NB4 (cell line): ENCODE measurements around the gene NIN.
A peak's percentile ranks its signal among the peaks of the same experiment; 100 is the strongest.

Source experiments
- DNase-seq: peaks from one replicate; pipeline ENCODE4 v3.0.0; 2010; ENCODE audit warnings: low read depth
- H3K4me3 ChIP-seq: one replicate; pipeline ENCODE4 v1.5.1; 2011; ENCODE audit warnings: mild to moderate bottlenecking, low read depth, low read length, moderate library complexity
- MYC ChIP-seq: IDR thresholded peaks from 2 replicates; pipeline ENCODE4 v1.6.1; 2011; ENCODE audit warnings: low read depth, low read length
- POLR2A ChIP-seq: IDR thresholded peaks from 2 replicates; pipeline ENCODE4 v1.6.1; 2011; ENCODE audit warnings: mild to moderate bottlenecking; ENCODE audit not compliant: insufficient read length; ENCODE audit errors: extremely low read depth
- TF ChIP-seq, protein P1 (sequence below): IDR thresholded peaks from one replicate; pipeline ENCODE4 v1.5.1; 2012; ENCODE audit warnings: low read depth, low read length
- TF ChIP-seq, protein P2 (sequence below): IDR thresholded peaks from 2 replicates; pipeline ENCODE4 v1.6.1; 2011; ENCODE audit warnings: low read depth, low read length

NIN gene

DNA sequence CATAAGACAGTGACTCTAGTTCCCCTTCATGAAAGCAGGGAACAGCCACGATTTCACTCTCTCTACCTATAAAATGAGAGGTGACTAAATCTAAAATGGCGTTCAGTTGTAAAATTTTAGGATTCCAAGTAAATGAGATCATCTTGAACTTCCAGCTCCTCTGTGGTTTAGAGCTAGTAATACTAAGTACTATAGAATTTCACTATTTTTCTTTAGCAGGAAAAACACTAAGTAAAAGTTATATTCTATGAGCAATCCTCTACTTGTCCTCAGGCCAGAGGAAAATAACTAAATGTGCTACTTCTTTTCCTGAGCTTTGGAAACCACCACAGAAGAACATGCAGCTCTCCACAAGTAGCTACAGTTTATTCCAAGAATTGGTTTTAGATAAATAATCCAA is 55.6 kb downstream of the NIN start:
- DNase-seq: no peak
- H3K4me3 ChIP-seq: no peak overlapping the region
- no peak for TF ChIP-seq POLR2A

DNA sequence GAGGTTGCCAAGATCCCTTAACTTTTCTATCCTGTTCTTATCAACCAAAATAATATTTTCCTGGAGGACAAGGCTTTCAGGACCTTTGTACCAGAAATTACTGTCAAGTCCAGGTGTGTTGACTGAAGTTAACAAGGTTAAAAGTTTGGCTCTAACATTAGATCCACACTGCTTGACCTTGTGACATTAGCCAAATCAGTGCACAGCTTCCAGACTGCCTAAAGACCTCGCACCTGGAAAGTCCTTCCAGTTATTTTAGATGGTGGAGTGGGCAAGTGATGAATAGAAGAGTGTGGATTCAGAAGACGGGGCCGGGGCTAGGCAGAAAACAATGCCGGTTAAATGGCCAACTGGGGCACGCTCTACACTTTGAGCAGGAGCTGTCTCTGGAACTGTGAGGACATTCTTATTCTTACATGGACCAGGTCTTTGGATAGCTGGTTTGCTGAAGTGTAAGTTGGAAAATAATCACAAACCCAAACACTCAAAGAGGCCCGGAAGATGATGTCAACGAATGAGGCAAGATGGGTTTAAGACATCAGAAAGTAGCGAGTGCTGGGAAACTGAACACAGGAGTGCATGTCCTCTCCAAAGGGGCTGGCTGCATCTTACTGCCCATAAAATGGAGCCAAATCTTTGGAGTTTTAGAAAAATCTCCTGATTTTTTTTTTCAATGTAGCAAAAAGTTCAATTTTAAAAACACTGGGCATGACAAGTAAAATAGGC is 56.3 kb downstream of the NIN start:
- no peak overlapping the region for H3K4me3 ChIP-seq
- no peak for DNase-seq
- TF ChIP-seq, protein P1, sequence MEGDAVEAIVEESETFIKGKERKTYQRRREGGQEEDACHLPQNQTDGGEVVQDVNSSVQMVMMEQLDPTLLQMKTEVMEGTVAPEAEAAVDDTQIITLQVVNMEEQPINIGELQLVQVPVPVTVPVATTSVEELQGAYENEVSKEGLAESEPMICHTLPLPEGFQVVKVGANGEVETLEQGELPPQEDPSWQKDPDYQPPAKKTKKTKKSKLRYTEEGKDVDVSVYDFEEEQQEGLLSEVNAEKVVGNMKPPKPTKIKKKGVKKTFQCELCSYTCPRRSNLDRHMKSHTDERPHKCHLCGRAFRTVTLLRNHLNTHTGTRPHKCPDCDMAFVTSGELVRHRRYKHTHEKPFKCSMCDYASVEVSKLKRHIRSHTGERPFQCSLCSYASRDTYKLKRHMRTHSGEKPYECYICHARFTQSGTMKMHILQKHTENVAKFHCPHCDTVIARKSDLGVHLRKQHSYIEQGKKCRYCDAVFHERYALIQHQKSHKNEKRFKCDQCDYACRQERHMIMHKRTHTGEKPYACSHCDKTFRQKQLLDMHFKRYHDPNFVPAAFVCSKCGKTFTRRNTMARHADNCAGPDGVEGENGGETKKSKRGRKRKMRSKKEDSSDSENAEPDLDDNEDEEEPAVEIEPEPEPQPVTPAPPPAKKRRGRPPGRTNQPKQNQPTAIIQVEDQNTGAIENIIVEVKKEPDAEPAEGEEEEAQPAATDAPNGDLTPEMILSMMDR: no peak
- TF ChIP-seq MYC (no peak), POLR2A (no peak)
- TF ChIP-seq, protein P2, sequence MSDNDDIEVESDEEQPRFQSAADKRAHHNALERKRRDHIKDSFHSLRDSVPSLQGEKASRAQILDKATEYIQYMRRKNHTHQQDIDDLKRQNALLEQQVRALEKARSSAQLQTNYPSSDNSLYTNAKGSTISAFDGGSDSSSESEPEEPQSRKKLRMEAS: no peak

DNA sequence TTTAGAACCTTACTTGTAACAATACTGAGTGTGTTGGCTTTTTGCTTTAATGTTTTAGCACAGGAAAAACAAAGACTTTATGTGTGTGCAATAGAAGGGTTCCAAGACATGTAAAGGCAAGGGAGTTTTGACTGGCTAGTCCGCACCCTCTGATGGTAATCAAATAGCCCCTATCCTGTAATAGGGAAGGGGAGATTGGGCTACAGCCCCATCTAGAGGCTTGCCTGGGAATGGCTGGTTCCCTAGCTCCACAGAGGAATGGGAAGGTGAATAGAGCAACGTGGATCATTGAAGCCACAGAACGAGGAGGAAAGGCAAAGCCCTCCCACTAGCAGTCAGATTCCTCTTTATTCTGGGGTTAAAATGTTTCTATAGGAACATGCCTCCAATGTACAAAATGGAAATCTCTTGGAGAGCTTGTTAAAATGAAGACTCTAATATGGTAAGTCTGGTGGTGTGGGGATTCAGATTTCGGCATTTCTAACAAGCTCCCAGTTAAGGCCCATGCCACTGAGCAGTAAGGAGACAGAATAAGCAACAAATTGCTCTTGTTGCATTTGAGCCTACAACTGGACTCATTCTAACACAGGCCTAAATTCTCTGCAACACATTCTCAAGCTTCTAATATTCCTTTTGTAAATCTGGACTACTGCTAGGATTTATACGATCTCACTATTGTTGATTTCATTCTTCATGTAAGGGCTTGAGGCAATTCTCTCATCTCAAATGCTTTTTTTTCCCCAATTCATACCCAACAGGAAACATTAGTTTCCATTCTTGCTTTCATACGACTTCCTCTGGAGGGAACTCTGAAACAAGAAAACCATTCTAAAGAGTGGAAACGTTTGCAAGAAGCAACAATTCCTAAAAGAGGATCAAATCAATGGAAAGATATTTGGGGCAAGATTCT is 57.1 kb downstream of the NIN start:
- TF ChIP-seq, protein P1: peak; percentile 75
- TF ChIP-seq, protein P2: no peak
- no peak overlapping the region for H3K4me3 ChIP-seq
- peak; percentile 31 for DNase-seq

DNA sequence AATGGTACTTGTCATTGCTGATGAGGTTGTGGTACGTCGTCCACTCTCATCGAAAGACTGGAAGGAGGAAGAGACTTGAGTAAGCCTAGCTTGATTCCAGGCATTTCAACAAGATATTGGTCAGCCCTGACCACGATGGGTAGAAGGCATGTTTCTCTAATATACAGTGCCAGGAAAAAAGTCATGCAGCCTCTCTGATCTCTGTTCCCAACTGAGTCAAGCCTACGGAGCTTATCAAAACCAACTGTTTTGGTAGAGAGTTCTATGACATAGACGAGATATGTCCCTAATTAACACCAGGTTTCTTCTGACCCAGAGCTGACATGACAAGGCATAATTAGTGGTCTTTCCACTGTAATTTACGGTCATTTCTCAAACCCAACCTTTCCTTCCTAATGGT is 58.5 kb downstream of the NIN start:
- no peak for TF ChIP-seq POLR2A
- TF ChIP-seq, protein P1: no peak
- no peak for TF ChIP-seq MYC
- TF ChIP-seq, protein P2: no peak
- H3K4me3 ChIP-seq: no peak overlapping the region
- DNase-seq: no peak

DNA sequence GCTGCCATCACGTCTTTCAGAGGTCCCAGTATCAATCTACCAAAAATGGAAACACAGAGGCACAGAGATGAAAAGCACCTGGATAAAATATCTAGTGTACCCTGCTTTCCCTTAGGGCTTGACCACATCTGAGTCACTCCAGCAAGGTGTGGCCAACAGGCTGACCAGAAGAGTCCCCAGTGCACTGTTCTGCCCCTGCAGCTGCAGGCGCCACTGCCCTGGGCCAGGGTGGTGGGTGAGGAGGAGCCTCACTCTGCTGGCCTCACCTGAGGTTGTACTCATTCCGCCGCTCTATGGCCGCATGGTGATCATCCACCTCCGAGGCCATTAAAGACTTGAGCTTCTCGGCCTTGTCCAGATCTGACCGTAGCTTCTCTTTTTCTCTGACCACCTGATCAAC is 60.4 kb downstream of the NIN start:
- H3K4me3 ChIP-seq: no peak overlapping the region
- DNase-seq: no peak
- TF ChIP-seq POLR2A: no peak
- no peak for TF ChIP-seq MYC
- TF ChIP-seq, protein P1: no peak
- TF ChIP-seq, protein P2: no peak

DNA sequence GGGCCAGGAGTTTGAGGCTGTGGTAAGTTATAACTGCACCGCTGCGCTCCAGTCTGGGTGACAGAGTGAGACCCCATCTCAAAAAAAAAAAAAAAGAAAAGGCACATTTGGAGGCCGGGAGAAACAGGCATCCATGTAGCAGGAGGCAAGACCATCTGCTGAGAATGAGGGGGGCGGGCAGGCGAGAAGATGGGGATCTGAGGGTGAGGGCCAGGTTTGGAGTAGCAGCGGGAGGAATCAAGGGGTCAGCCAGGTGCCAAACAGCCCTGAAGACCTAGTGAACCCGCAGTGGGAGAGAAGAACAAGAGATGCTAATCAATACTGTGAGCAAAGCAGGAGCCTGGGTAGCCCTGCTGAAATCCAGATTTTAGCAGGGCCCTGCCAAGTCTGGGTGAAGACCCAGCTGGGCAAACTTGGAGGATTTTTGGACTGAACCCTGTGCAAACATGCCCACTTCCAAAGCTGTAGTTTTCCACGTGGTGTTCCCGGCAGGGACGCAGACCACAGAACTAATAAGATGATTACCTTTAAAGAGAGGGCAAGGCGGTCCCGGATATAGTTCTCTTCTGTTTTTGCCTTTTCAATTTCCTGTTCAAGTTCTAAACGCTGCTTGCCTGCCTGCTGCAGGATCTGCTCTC is 61.0 kb downstream of the NIN start:
- H3K4me3 ChIP-seq: no peak overlapping the region
- DNase-seq: no peak
- TF ChIP-seq POLR2A (no peak), MYC (no peak)
- TF ChIP-seq, protein P2: no peak
- TF ChIP-seq, protein P1: no peak
